ENCODE data around the gene C1orf35. TPM values are rescaled to one million over a fixed set of nuclear protein-coding genes. Genes with fewer than 3 reads are reported as not detected.
"Not testable (repeated sequence)": the region's sequence is repeated elsewhere in the genome, so short reads cannot be mapped to it uniquely, and the experiment has no call there.

Gene C1orf35
- total RNA-seq, 1 donor from 2014 or later: 27.5 TPM

DNA sequence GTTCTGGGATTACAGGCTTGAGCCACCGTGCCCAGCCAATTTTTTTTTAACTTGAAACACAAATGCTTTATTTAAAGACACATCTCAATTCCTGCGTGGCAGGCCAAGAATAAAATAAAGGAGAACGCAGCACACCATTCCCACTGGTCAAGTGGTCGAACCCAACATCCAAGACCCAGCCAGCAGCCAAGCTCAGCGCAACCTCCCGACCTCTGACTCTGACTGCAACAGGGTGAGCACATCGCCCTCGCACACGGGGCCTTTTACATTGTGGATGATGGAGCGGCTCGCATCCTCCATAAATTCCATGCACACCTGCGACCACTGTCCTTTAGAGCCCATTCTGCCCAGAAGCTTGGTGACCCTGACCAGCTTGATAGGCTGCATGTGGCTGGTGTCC is 31.5 kb upstream of the C1orf35 start:
- DNase-seq: no peak
- Mint-ChIP-seq H3K36me3 (ENCODE audit: low read depth) (peaks cover under 1% of the 10 kb centered on the region), H3K4me3 (no peak overlapping the region), H3K27ac (no peak overlapping the region), H3K9me3 (no peaks in the 10 kb centered on the region), H3K4me1 (peaks cover 8% of the 10 kb centered on the region), H3K27me3 (peaks cover 43% of the 10 kb centered on the region)
- intact Hi-C loops (cut with micrococcal nuclease): no loop called here

DNA sequence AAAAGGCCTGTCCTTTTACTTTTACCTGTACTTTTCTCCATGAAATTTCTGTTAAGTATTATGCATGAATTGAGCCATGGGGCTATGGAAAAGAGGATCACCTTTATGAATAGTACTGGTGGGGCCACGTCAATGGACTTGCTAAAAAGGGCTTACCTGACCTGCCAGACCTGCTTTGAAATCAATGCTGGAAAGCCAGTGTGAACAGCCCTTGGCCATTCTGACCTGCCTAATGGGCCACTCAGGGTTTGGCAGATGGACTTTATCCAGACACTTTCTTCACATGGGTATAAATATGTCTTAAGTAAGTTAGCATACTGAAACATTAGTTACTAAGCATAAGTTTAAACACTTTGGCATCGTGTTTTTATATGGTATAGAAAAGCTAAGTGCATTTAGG is 28.6 kb upstream of the C1orf35 start:
- no peaks in the 10 kb centered on the region for H3K9me3 Mint-ChIP-seq
- H3K4me1 Mint-ChIP-seq: peaks cover 8% of the 10 kb centered on the region
- DNase-seq: no peak
- intact Hi-C loops (cut with micrococcal nuclease): loop anchor here (1.0 to 2.0 kb wide), 4 partner anchors 8 to 383 kb away; no protein-coding TSS in a partner anchor
- peaks cover 2% of the 10 kb centered on the region for H3K36me3 Mint-ChIP-seq (ENCODE audit: low read depth)
- H3K27ac Mint-ChIP-seq: no peak overlapping the region
- H3K27me3 Mint-ChIP-seq: peaks cover 40% of the 10 kb centered on the region
- H3K4me3 Mint-ChIP-seq: no peak overlapping the region

DNA sequence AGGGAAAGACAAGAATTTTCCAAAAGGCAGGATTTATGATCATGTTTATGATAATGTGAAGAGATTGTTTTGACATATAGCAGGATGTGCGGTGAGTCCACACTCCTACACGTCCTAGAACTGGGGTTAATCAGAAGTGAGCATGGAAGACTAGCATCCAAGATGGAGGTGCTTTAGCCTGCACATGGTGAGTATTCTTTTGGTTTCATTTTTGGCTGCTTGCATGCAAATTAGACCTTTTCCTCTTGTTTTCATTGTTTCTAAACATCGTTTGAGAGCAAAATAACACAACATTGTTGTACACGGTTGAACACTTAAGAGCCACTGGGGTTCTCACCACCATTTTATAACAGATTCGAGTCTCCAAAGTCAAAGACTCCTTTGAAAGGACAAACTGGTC is 22.1 kb upstream of the C1orf35 start:
- peaks cover 2% of the 10 kb centered on the region for H3K36me3 Mint-ChIP-seq (ENCODE audit: low read depth)
- H3K4me1 Mint-ChIP-seq: peaks cover 5% of the 10 kb centered on the region
- no peak overlapping the region for H3K27ac Mint-ChIP-seq
- peaks cover 11% of the 10 kb centered on the region for H3K27me3 Mint-ChIP-seq
- H3K4me3 Mint-ChIP-seq: no peak overlapping the region
- DNase-seq: no peak
- H3K9me3 Mint-ChIP-seq: no peaks in the 10 kb centered on the region
- intact Hi-C loops (cut with micrococcal nuclease): no loop called here

DNA sequence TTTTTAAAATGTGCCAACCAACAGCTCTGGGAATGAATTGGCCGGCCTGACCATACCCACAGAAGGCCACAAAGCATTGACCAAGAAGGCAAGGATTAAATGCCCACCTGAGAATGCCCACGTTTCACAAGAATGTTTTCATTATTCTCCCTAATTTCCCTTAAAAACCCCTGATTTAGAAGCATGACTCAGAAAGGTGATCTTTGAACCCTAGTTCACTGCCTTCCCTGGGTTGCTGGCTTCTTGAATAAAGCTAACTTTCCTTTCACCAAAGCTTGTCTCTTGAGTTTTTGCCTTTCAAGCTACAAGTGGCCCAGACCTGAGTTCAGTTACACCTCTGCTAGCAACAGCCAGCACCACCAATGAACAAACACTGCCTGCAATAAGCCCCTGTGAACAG is 20.4 kb upstream of the C1orf35 start:
- Mint-ChIP-seq H3K4me1 (peaks cover 5% of the 10 kb centered on the region), H3K27me3 (peaks cover 11% of the 10 kb centered on the region), H3K9me3 (peaks cover 5% of the 10 kb centered on the region), H3K4me3 (no peak overlapping the region), H3K36me3 (ENCODE audit: low read depth) (peaks cover 2% of the 10 kb centered on the region), H3K27ac (no peak overlapping the region)
- DNase-seq: no peak
- intact Hi-C loops (cut with micrococcal nuclease): no loop called here

GRCh38 chr1:228122921-228123441 is 19.9 kb upstream of the C1orf35 start:
- H3K9me3 Mint-ChIP-seq: peaks cover 5% of the 10 kb centered on the region
- peaks cover 2% of the 10 kb centered on the region for H3K36me3 Mint-ChIP-seq (ENCODE audit: low read depth)
- H3K4me1 Mint-ChIP-seq: peaks cover 5% of the 10 kb centered on the region

GRCh38 chr1:228120857-228121489 is 17.8 kb upstream of the C1orf35 start:
- no peak overlapping the region for H3K4me3 Mint-ChIP-seq
- peaks cover 4% of the 10 kb centered on the region for H3K27me3 Mint-ChIP-seq
- peaks cover 3% of the 10 kb centered on the region for H3K36me3 Mint-ChIP-seq (ENCODE audit: low read depth)
- H3K27ac Mint-ChIP-seq: no peak overlapping the region
- intact Hi-C loops (cut with micrococcal nuclease): no loop called here
- peaks cover 5% of the 10 kb centered on the region for H3K4me1 Mint-ChIP-seq
- no peak for DNase-seq
- H3K9me3 Mint-ChIP-seq: peaks cover 8% of the 10 kb centered on the region

More at GRCh38 chr1:228122921-228123441, 19.9 kb upstream of the C1orf35 start:
- Mint-ChIP-seq H3K27me3 (peaks cover 8% of the 10 kb centered on the region), H3K27ac (no peak overlapping the region), H3K4me3 (no peak overlapping the region)
- DNase-seq: no peak
- intact Hi-C loops (cut with micrococcal nuclease): no loop called here

GRCh38 chr1:228120351-228120750 is 17.2 kb upstream of the C1orf35 start:
- H3K4me1 Mint-ChIP-seq: peaks cover 3% of the 10 kb centered on the region
- H3K27me3 Mint-ChIP-seq: peaks cover 4% of the 10 kb centered on the region
- H3K4me3 Mint-ChIP-seq: no peak overlapping the region
- H3K27ac Mint-ChIP-seq: no peak overlapping the region
- DNase-seq: no peak
- H3K9me3 Mint-ChIP-seq: peaks cover 8% of the 10 kb centered on the region
- intact Hi-C loops (cut with micrococcal nuclease): no loop called here
- peaks cover 3% of the 10 kb centered on the region for H3K36me3 Mint-ChIP-seq (ENCODE audit: low read depth)

- peaks cover 4% of the 10 kb centered on the region for H3K27me3 Mint-ChIP-seq
- peaks cover 2% of the 10 kb centered on the region for H3K4me1 Mint-ChIP-seq
- no peak overlapping the region for H3K4me3 Mint-ChIP-seq
- intact Hi-C loops (cut with micrococcal nuclease): no loop called here
- no peak overlapping the region for H3K27ac Mint-ChIP-seq
- peaks cover 8% of the 10 kb centered on the region for H3K9me3 Mint-ChIP-seq
- peaks cover 3% of the 10 kb centered on the region for H3K36me3 Mint-ChIP-seq (ENCODE audit: low read depth)
- no peak for DNase-seq
These were observed 14.9 kb upstream of the C1orf35 start for GRCh38 chr1:228118040-228118439.

DNA sequence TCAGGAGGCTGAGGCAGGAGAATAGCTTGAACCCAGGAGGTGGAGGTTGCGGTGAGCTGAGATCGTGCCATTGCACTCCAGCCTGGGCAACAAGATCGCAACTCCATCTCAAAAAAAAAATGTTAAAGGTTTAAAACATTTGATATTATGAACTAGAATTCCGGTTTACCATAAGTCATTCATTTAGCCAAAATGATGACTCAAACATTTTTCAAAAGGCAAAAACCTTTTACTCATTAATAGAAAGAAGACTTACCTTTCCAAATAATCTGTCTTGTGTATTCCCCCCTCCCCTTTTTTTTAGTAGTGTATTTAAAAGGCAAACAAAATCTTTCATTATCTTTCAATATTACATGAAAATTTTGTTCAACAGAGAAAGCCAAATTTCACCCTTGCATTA is 14.2 kb upstream of the C1orf35 start:
- intact Hi-C loops (cut with micrococcal nuclease): no loop called here
- Mint-ChIP-seq H3K4me3 (no peak overlapping the region), H3K27me3 (no peaks in the 10 kb centered on the region), H3K27ac (no peak overlapping the region), H3K9me3 (peaks cover 8% of the 10 kb centered on the region), H3K36me3 (ENCODE audit: low read depth) (peaks cover 3% of the 10 kb centered on the region), H3K4me1 (peaks cover 2% of the 10 kb centered on the region)
- DNase-seq: no peak

- H3K4me3 Mint-ChIP-seq: no peak overlapping the region
- no peak overlapping the region for H3K27ac Mint-ChIP-seq
- peaks cover 5% of the 10 kb centered on the region for H3K4me1 Mint-ChIP-seq
- intact Hi-C loops (cut with micrococcal nuclease): no loop called here
- no peaks in the 10 kb centered on the region for H3K27me3 Mint-ChIP-seq
- H3K9me3 Mint-ChIP-seq: peaks cover 8% of the 10 kb centered on the region
- peaks cover 3% of the 10 kb centered on the region for H3K36me3 Mint-ChIP-seq (ENCODE audit: low read depth)
- DNase-seq: no peak
These were observed 11.7 kb upstream of the C1orf35 start for GRCh38 chr1:228114827-228115226.

DNA sequence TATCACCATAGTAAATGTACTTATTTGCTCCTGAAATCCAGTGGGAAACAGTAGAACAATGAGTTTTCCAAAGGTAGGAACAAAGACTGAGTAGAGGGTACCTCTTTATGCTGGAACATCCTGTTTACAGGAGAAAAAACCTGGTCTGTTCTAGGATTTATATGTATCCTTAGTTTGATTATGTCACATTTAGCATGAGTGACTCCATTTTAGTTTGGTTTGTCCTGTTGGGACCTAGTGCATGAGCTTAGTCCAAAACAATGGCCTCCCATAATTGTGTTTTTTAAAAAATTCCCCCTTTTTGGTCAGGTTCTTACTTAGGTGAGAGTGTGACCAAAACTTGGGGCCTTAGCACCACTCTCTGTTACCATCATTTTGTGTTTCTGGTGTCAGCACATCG is 9.5 kb upstream of the C1orf35 start:
- intact Hi-C loops (cut with micrococcal nuclease): no loop called here
- peaks cover 20% of the 10 kb centered on the region for H3K4me1 Mint-ChIP-seq

GRCh38 chr1:228112167-228112566 is 9.0 kb upstream of the C1orf35 start:
- intact Hi-C loops (cut with micrococcal nuclease): no loop called here
- Mint-ChIP-seq H3K4me1 (peaks cover 20% of the 10 kb centered on the region), H3K27me3 (peaks cover 2% of the 10 kb centered on the region), H3K4me3 (no peak overlapping the region), H3K27ac (no peak overlapping the region), H3K36me3 (ENCODE audit: low read depth) (peaks cover 8% of the 10 kb centered on the region), H3K9me3 (no peaks in the 10 kb centered on the region)
- no peak for DNase-seq

More for the DNA sequence above, 9.5 kb upstream of the C1orf35 start:
- H3K4me3 Mint-ChIP-seq: no peak overlapping the region
- no peak overlapping the region for H3K27ac Mint-ChIP-seq
- peaks cover 6% of the 10 kb centered on the region for H3K36me3 Mint-ChIP-seq (ENCODE audit: low read depth)
- peaks cover 2% of the 10 kb centered on the region for H3K9me3 Mint-ChIP-seq
- H3K27me3 Mint-ChIP-seq: peaks cover 2% of the 10 kb centered on the region
- no peak for DNase-seq

DNA sequence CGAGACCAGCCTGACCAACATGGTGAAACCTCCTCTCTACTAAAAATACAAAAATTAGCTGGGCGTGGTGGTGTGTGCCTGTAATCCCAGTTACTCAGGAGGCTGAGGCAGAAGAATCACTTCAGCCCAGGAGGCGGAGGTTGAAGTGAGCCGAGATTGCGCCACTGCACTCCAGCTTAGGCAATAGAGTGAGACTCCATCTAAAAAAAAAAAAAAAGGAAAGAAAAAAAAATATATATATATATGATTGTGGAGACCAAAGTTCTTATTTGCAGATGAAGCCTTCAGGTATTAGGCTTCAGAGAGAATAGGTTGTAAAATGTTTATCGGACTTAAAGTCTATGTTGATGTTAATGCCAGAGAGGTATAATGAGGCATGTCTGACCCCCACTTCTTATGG is 8.2 kb upstream of the C1orf35 start:
- H3K27ac Mint-ChIP-seq, H3K4me3 Mint-ChIP-seq, DNase-seq, H3K27me3 Mint-ChIP-seq, H3K9me3 Mint-ChIP-seq: not testable (repeated sequence)
- peaks cover 20% of the 10 kb centered on the region for H3K4me1 Mint-ChIP-seq
- intact Hi-C loops (cut with micrococcal nuclease): loop anchor here (2.0 kb wide), 1 partner anchor 165 kb away; no protein-coding TSS in a partner anchor
- peaks cover 14% of the 10 kb centered on the region for H3K36me3 Mint-ChIP-seq (ENCODE audit: low read depth)

- H3K36me3 Mint-ChIP-seq (ENCODE audit: low read depth): peaks cover 15% of the 10 kb centered on the region
- H3K9me3 Mint-ChIP-seq: no peaks in the 10 kb centered on the region
- peaks cover 20% of the 10 kb centered on the region for H3K4me1 Mint-ChIP-seq
- H3K27me3 Mint-ChIP-seq: peaks cover 2% of the 10 kb centered on the region
- no peak overlapping the region for H3K4me3 Mint-ChIP-seq
- no peak overlapping the region for H3K27ac Mint-ChIP-seq
- intact Hi-C loops (cut with micrococcal nuclease): loop anchor here (2.0 kb wide), 1 partner anchor 166 kb away; no protein-coding TSS in a partner anchor
- no peak for DNase-seq
These were observed 7.4 kb upstream of the C1orf35 start for GRCh38 chr1:228110556-228110955.

Measured in activated CD4-positive, alpha-beta T cell treated with anti-CD3 and anti-CD28 coated beads, Interleukin-2, amount 10 ng/mL, durations not matched to agents 24 days and 14 days (primary cell).